Measurements from ENCODE around the gene CPT2. TPM values are rescaled to one million over a fixed set of nuclear protein-coding genes. Genes with fewer than 3 reads are reported as not detected.

The CPT2 gene
- total and polyA plus RNA-seq, 2 of the 4 experiments (the other 2 are of a cell fraction), result 15.8 to 16.0 TPM

- in situ Hi-C loops (cut with MboI; ENCODE audit: low sequenced_read_pairs) (loop anchor here (10.0 kb wide), 2 partner anchors 282 to 482 kb away; no protein-coding TSS in a partner anchor), intact Hi-C loops (cut with micrococcal nuclease) (loop anchor here (5.0 to 10.0 kb wide), 3 partner anchors 169 to 344 kb away; partner anchors contain the start of genes ECHDC2, SCP2 and ZYG11A), dilution Hi-C loops (cut with HindIII; ENCODE audit: low sequenced_read_pairs, unreplicated experiment) (no loop called here)
- Histone ChIP-seq H3K9me3 (ENCODE audit: control insufficient read depth, insufficient read depth, low read length) (no peaks in the 10 kb centered on the region), H3K4me2 (ENCODE audit: low read depth, low read length) (no peak overlapping the region), H3K18ac (ENCODE audit: low read depth, low read length) (no peak overlapping the region), H4K91ac (ENCODE audit: insufficient read depth, low read depth, low read length) (peak overlapping the region; percentile 76), H4K5ac (ENCODE audit: low read depth, low read length) (peak overlapping the region; percentile 26; the same call in 1 of the 2 replicates), H2AK5ac (ENCODE audit: low read depth, low read length) (peak overlapping the region; percentile 84), H3K14ac (replicated peaks; ENCODE audit: low read depth, low read length) (peak overlapping the region; percentile 55), H2BK5ac (ENCODE audit: low read depth, low read length, poor library complexity, severe bottlenecking) (peak overlapping the region; percentile 26), H2AFZ (replicated peaks; ENCODE audit: low read length, poor library complexity) (peak overlapping the region; percentile 34), H3K23ac (ENCODE audit: low read depth, low read length) (no peak overlapping the region), H3K27me3 (ENCODE audit: control insufficient read depth, insufficient read depth, low read length) (no peaks in the 10 kb centered on the region), H2AK9ac (replicated peaks; ENCODE audit: low read depth, low read length, poor library complexity) (peak overlapping the region; percentile 44), H2BK20ac (ENCODE audit: low read depth, low read length) (peak overlapping the region; percentile 83), H3K27ac (ENCODE audit: insufficient read depth, low read length) (no peak overlapping the region), H4K20me1 (ENCODE audit: insufficient read depth, low read length) (no peaks in the 10 kb centered on the region), H2BK120ac (ENCODE audit: low read depth, low read length) (peak overlapping the region; percentile 83), H3K4me1 (ENCODE audit: control insufficient read depth, insufficient read depth, low read length) (peaks cover 41% of the 10 kb centered on the region), H3K56ac (ENCODE audit: extremely low read depth, insufficient read depth, low read length) (no peak overlapping the region), H3K79me1 (ENCODE audit: low read depth in 1 of 2, low read length in 2 of 2) (peaks cover 0 to 5% of the 10 kb centered on the region in 2 experiments; a peak in 2 of 4 replicates), H3K4me3 (ENCODE audit: insufficient read depth, low read depth, low read length) (no peak overlapping the region), H3K9me1 (ENCODE audit: insufficient read depth, low read length) (peaks cover 34% of the 10 kb centered on the region), H4K8ac (ENCODE audit: low read depth in 2 of 2, low read length in 2 of 2) (peak overlapping the region in 1 of 2 experiments; percentile 29; a peak in 2 of 4 replicates), H2BK15ac (ENCODE audit: low read depth, low read length) (peak overlapping the region; percentile 59; the same call in 2 of the 3 replicates), H3K36me3 (ENCODE audit: control insufficient read depth, insufficient read depth, low read length) (no peaks in the 10 kb centered on the region), H3K4ac (ENCODE audit: low read depth, low read length) (peak overlapping the region; percentile 80), H3K9ac (ENCODE audit: low read depth, low read length) (no peak overlapping the region)
- no TSS peak for BruUV-seq (replicated peaks)
- ATAC-seq (ENCODE audit: low read depth) (no peak), DNase-seq (no peak)
- ChIA-PET CTCF (interaction anchor here (0.6 to 1.5 kb wide), 4 partner anchors 10 to 485 kb away, joined by 3 to 6 read pairs (median 4); no protein-coding TSS in a partner anchor), POLR2A (ENCODE audit: unreplicated experiment) (no interaction called here)
- no CpG with 5 or more reads among the region's 3 CpGs for WGBS, 2 experiments (ENCODE audit: extremely low coverage in 2 of 2, insufficient read length in 1 of 2)
- no peak for TF ChIP-seq ELK1 (IDR thresholded peaks at IDR 0.05; ENCODE audit: borderline replicate concordance, low read depth, low read length)
- TF ChIP-seq MAZ (IDR thresholded peaks at IDR 0.05; ENCODE audit: borderline replicate concordance, low read depth, low read length), result no peak
- TF ChIP-seq USF2 (IDR thresholded peaks at IDR 0.05; ENCODE audit: low read depth, low read length), result no peak
- no peak for TF ChIP-seq MAFK (IDR thresholded peaks at IDR 0.05; ENCODE audit: low read depth, low read length)
- TF ChIP-seq RCOR1 (IDR thresholded peaks at IDR 0.05; ENCODE audit: insufficient replicate concordance, low read length), result no peak
- TF ChIP-seq FOS (IDR thresholded peaks at IDR 0.05; ENCODE audit: low read depth, low read length), result no peak
- TF ChIP-seq MXI1 (IDR thresholded peaks at IDR 0.05; ENCODE audit: borderline replicate concordance, low read depth, low read length), result no peak
Measured at GRCh38 chr1:53186533-53186932, 10.1 kb upstream of the CPT2 start.
